ENCODE data around the gene PDZK1IP1. TPM values are rescaled to one million over a fixed set of nuclear protein-coding genes. Genes with fewer than 3 reads are reported as not detected.
"Not testable (repeated sequence)": the region's sequence is repeated elsewhere in the genome, so short reads cannot be mapped to it uniquely, and the experiment has no call there.

PDZK1IP1 gene
- total and polyA plus RNA-seq, 2 experiments from 2014 or later = not detected

DNA sequence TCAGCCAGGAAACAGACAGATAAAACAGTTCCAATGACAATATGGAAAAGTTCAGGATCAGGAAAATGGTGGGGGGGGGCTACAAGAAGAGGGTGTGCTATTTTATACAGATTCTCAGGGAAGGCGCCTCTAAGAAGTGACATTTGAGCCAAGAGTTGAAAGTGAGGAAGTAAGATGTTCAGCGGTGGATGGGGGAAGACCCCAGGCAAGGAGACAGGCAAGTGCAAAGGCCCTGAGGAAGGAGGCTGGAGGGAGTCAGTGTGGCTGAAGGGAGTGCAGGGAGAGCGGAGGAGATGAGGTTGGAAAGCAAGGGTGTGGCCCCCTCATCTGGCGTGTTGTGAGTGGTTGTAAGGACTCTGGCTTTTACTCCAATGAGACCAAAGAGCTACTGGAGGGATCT is 8.4 kb upstream of the PDZK1IP1 start:
- DNase-seq (ENCODE audit: low read depth in 1 of 2, low spot score in 1 of 2) = no peak
- Histone ChIP-seq H3K9me3 (ENCODE audit: low read depth) (no peaks in the 10 kb centered on the region), H3K27ac (no peak overlapping the region), H3K36me3 (no peaks in the 10 kb centered on the region), H3K4me1 (ENCODE audit: low read depth) (no peaks in the 10 kb centered on the region), H3K4me3 (no peak overlapping the region), H3K27me3 (peaks cover 19% of the 10 kb centered on the region)
- TF ChIP-seq, protein P1, sequence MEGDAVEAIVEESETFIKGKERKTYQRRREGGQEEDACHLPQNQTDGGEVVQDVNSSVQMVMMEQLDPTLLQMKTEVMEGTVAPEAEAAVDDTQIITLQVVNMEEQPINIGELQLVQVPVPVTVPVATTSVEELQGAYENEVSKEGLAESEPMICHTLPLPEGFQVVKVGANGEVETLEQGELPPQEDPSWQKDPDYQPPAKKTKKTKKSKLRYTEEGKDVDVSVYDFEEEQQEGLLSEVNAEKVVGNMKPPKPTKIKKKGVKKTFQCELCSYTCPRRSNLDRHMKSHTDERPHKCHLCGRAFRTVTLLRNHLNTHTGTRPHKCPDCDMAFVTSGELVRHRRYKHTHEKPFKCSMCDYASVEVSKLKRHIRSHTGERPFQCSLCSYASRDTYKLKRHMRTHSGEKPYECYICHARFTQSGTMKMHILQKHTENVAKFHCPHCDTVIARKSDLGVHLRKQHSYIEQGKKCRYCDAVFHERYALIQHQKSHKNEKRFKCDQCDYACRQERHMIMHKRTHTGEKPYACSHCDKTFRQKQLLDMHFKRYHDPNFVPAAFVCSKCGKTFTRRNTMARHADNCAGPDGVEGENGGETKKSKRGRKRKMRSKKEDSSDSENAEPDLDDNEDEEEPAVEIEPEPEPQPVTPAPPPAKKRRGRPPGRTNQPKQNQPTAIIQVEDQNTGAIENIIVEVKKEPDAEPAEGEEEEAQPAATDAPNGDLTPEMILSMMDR (IDR thresholded peaks at IDR 0.05; ENCODE audit: low read depth, low read length) = no peak

DNA sequence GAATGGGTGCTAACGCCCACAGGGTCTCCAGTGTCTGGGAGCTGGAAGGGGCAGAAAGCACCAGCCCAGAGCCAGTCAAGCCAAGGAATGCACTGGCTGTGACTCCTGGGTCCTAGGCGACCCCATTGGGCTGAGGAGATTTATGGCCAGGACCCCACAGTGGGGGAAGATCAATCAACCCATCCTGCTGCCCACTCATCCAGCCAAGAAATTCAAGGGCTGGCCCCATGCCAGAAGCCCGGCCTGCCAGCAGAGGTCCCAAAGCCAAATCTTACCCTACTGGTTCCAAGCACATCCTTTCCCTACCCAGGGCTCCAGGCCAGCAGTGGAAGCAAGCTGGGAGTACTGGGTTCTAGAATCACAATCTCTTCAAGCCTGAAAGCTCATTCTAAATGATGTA is 6.8 kb upstream of the PDZK1IP1 start:
- no peaks in the 10 kb centered on the region for H3K36me3 ChIP-seq
- no peaks in the 10 kb centered on the region for H3K4me1 ChIP-seq (ENCODE audit: low read depth)
- no peak for DNase-seq (ENCODE audit: low read depth in 1 of 2, low spot score in 1 of 2)
- H3K4me3 ChIP-seq = no peak overlapping the region
- TF ChIP-seq, protein P1 (IDR thresholded peaks at IDR 0.05; ENCODE audit: low read depth, low read length) = no peak
- H3K9me3 ChIP-seq (ENCODE audit: low read depth) = no peaks in the 10 kb centered on the region
- H3K27ac ChIP-seq = no peak overlapping the region
- H3K27me3 ChIP-seq = peaks cover 19% of the 10 kb centered on the region

DNA sequence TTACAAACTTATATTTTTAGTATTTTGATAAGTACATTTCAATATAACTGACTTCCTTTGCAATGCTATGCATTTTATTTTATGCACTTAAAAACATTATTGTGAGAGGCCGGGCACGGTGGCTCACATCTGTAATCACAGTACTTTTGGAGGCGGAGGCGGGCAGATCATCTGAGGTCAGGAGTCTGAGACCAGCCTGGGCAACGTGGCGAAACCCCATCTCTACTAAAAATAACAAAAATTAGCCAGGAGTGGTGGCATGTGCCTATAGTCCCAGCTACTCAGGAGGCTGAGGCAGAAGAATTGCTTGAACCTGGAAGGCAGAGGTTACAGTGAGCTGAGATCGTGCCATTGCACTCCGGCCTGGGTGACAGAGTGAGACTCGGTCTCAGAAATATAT is 6.1 kb upstream of the PDZK1IP1 start:
- H3K4me3 ChIP-seq; H3K9me3 ChIP-seq (ENCODE audit: low read depth); H3K27ac ChIP-seq; H3K4me1 ChIP-seq (ENCODE audit: low read depth); H3K36me3 ChIP-seq; DNase-seq (ENCODE audit: low read depth in 1 of 2, low spot score in 1 of 2): not testable (repeated sequence)
- H3K27me3 ChIP-seq = peaks cover 19% of the 10 kb centered on the region

DNA sequence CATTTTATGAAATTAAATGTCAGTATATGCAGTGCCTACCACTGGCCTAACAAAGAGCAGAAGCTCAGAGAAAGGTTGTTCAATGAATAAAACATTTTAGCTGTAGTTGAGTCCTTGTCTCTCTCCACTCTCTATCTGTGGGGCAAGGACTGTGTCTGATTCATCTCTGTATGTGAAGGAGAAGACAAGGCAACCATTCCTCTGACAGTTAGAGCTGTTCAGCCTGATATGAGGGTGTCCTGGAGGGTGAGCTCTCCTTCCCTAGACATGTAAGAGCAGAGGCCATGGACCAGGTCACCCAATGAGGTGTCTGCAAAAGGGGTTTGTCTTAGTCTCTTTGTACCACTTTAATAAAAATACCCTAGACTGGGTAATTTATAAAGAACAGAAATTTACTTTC is 4.5 kb upstream of the PDZK1IP1 start:
- TF ChIP-seq, protein P1 (IDR thresholded peaks at IDR 0.05; ENCODE audit: low read depth, low read length) = no peak
- peaks cover 19% of the 10 kb centered on the region for H3K27me3 ChIP-seq
- H3K9me3 ChIP-seq (ENCODE audit: low read depth) = no peaks in the 10 kb centered on the region
- H3K36me3 ChIP-seq = no peaks in the 10 kb centered on the region
- no peak overlapping the region for H3K27ac ChIP-seq
- no peak for DNase-seq (ENCODE audit: low read depth in 1 of 2, low spot score in 1 of 2)
- H3K4me3 ChIP-seq = no peak overlapping the region
- H3K4me1 ChIP-seq (ENCODE audit: low read depth) = no peaks in the 10 kb centered on the region

DNA sequence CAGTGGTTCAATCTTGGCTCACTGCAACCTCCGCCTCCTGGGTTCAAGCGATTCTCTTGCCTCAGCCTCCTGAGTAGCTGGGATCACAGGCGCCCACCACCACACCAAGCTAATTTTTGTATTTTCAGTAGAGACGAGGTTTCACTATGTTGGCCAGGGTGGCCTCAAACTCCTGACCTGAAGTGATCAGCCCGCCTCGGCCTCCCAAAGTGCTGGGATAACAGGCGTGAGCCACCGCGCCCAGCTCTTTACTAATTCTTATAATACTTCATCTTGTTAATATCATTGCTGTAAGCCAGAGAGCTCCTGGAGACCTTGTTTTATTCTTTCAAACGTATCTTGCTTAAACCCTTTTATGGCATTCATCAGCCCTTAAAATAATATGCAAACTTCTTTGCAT is 3.7 kb upstream of the PDZK1IP1 start:
- not testable (repeated sequence) for H3K9me3 ChIP-seq (ENCODE audit: low read depth); H3K4me1 ChIP-seq (ENCODE audit: low read depth); H3K36me3 ChIP-seq; H3K4me3 ChIP-seq; H3K27ac ChIP-seq; DNase-seq (ENCODE audit: low read depth in 1 of 2, low spot score in 1 of 2)
- peaks cover 14% of the 10 kb centered on the region for H3K27me3 ChIP-seq

DNA sequence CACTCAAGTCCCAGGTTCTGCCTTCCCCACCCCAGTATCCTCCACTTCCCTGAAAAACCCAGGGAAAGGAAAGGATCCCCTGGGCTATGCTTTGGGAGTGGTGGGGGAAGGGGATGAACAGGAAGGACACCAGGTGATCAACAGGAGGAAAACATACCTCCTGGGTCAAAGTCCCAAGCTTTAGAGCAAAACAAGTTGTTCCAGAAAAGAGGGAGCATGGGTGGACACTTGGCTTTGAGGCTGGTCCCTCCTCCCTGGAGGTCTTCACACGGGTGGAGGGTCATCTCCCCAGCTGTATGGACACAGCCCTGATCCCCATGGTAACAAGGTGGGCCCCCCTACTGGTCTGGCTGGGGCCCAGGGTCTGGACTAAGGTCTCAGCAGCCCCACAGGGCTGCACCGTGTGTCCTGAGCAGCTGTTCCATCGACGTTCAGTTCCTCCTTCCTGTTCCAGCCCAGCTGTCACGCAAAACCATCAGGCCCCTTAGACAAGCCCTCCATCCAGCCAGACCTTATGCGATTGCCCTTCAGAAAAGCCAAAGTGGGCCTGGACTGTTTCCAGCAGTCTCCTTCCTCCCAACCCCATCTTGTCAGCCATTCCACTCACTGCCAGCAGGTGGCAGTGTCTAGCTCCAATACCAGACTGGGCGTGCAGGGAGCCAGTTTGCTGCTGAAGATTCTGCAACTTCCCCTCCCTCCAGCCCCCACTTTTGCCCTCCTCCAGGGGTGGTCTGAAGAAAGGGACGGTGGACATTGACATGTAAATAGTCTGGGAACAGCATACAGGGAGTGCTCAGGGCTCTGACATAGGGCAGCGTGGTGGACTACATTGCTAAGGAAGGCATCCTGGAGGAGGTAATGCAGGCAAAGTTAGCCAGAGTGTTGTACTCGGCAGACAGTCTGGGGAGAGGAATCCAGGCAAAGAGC is 2.9 kb upstream of the PDZK1IP1 start:
- peak; percentile 78 to 81 for DNase-seq (ENCODE audit: low read depth in 1 of 2, low spot score in 1 of 2)

More for the DNA sequence above, 2.9 kb upstream of the PDZK1IP1 start:
- Histone ChIP-seq H3K4me3 (no peak overlapping the region), H3K9me3 (ENCODE audit: low read depth) (no peaks in the 10 kb centered on the region), H3K4me1 (ENCODE audit: low read depth) (no peaks in the 10 kb centered on the region), H3K36me3 (no peaks in the 10 kb centered on the region), H3K27ac (no peak overlapping the region), H3K27me3 (peaks cover 6% of the 10 kb centered on the region)
- TF ChIP-seq, protein P1 (IDR thresholded peaks at IDR 0.05; ENCODE audit: low read depth, low read length) = peak; percentile 98

Data from cardiac muscle cell (in vitro differentiated cells and primary cell).